B cell (primary cell): ENCODE results near the gene CDH16. TPM values are rescaled to one million over a fixed set of nuclear protein-coding genes. Genes with fewer than 3 reads are reported as not detected.
A peak's percentile ranks its signal among the peaks of the same experiment; 100 is the strongest.

Experiments used
- ATAC-seq: fragments of 200-7000 bp; cut with Tn5 transposase; one replicate; pipeline ENCODE4 v1.10.0; 2021; ENCODE audit warnings: low read depth, mild to moderate bottlenecking, moderate number of reproducible peaks, moderate library complexity
- CTCF ChIA-PET: fragments of 350-600 bp; sonication (Branson Sonifier 250); formaldehyde crosslinking; loops from one replicate; lab custom pipeline; 2021; ENCODE audit warnings: antibody characterized with exemption, inconsistent platforms; lab: Charles Lee
- POLR2A ChIA-PET: fragments of 350-600 bp; sonication (Branson Sonifier 250); formaldehyde crosslinking; loops from one replicate; lab custom pipeline; 2021; ENCODE audit warnings: antibody characterized with exemption; lab: Charles Lee
- DNase-seq: peaks from one replicate; pipeline ENCODE4 v3.0.0; 2013
- H2AFZ ChIP-seq: 2 replicates; pipeline ENCODE4 v1.6.1; 2012; ENCODE audit warnings: mild to moderate bottlenecking, low read depth, low read length; ENCODE audit not compliant: insufficient read depth, poor library complexity, severe bottlenecking
- H3K27ac ChIP-seq, 2 donors: 1 replicate in 1 of 2; 2 replicates in 1 of 2; pipeline ENCODE4 v1.5.1; 2012 to 2013; ENCODE audit warnings: low read length in 2 of 2, mild to moderate bottlenecking in 2 of 2, moderate library complexity in 1 of 2
- H3K27me3 ChIP-seq, 4 experiments: fragments of 200-600 bp in 1 of 4; sonication (generic) in 1 of 4; replicated peaks in 1 of 4; 1 replicate in 2 of 4; 2 replicates in 2 of 4; pipeline versions ENCODE4 v1.6.1 to v1.7.0; 2013 to 2016; ENCODE audit warnings: low read length in 3 of 4, mild to moderate bottlenecking in 2 of 4, mixed read lengths in 1 of 4, moderate library complexity in 1 of 4; ENCODE audit not compliant: insufficient read depth in 4 of 4, control insufficient read depth in 3 of 4; ENCODE audit errors: control extremely low read depth in 1 of 4
- H3K36me3 ChIP-seq, 2 experiments: replicated peaks in 1 of 2; 1 replicate in 1 of 2; 2 replicates in 1 of 2; pipeline versions ENCODE4 v1.6.1 to v1.7.1; 2013; ENCODE audit warnings: low read length in 1 of 2; ENCODE audit not compliant: insufficient read depth in 2 of 2, control insufficient read depth in 1 of 2; ENCODE audit errors: control extremely low read depth in 1 of 2, extremely low read depth in 1 of 2
- H3K4me1 ChIP-seq, 2 donors: fragments of 200-600 bp in 1 of 2; sonication (generic) in 1 of 2; 1 replicate in 1 of 2; 2 replicates in 1 of 2; pipeline versions ENCODE4 v1.5.1 to v1.6.1; 2013 to 2017; ENCODE audit warnings: low read length in 2 of 2; ENCODE audit not compliant: control insufficient read depth in 2 of 2, insufficient read depth in 2 of 2
- H3K4me2 ChIP-seq: replicated peaks from 2 replicates; pipeline ENCODE3; 2012; ENCODE audit warnings: mild to moderate bottlenecking, low read depth, low read length; ENCODE audit not compliant: poor library complexity, severe bottlenecking
- H3K4me3 ChIP-seq, 5 experiments: fragments of 200-600 bp in 1 of 5; sonication (generic) in 1 of 5; 1 replicate in 3 of 5; 2 replicates in 2 of 5; pipeline versions ENCODE4 v1.5.1 to v1.7.0; 2011 to 2016; ENCODE audit warnings: low read length in 4 of 5, mild to moderate bottlenecking in 4 of 5, low read depth in 2 of 5, control low read depth in 1 of 5, moderate library complexity in 1 of 5; ENCODE audit not compliant: insufficient read depth in 1 of 5; ENCODE audit errors: control extremely low read depth in 1 of 5, extremely low read depth in 1 of 5
- H3K79me2 ChIP-seq: fragments of 200-600 bp; sonication (generic); one replicate; pipeline ENCODE4 v1.6.0; 2016; ENCODE audit warnings: low read length; ENCODE audit not compliant: control insufficient read depth, insufficient read depth
- H3K9ac ChIP-seq: fragments of 200-600 bp; sonication (generic); 2 replicates; pipeline ENCODE4 v1.6.1; 2017; ENCODE audit warnings: mild to moderate bottlenecking, low read length, moderate library complexity
- H3K9me3 ChIP-seq, 3 donors: one replicate each; pipeline versions ENCODE4 v1.6.1 to v1.7.1; 2013; ENCODE audit warnings: low read length in 2 of 3; ENCODE audit not compliant: control insufficient read depth in 2 of 3, insufficient read depth in 1 of 3; ENCODE audit errors: control extremely low read depth in 1 of 3
- H4K20me1 ChIP-seq: 2 replicates; pipeline ENCODE4 v1.6.0; 2012; ENCODE audit warnings: mild to moderate bottlenecking, low read length; ENCODE audit not compliant: insufficient read depth, control insufficient read depth, poor library complexity, severe bottlenecking
- H3K27ac Mint-ChIP-seq: one replicate; pipeline ENCODE4 v1.8.0; 2021; ENCODE audit warnings: mixed read lengths
- H3K27me3 Mint-ChIP-seq: one replicate; pipeline ENCODE4 v1.8.0; 2021; ENCODE audit warnings: mixed read lengths
- H3K4me1 Mint-ChIP-seq: one replicate; pipeline ENCODE4 v1.8.0; 2021; ENCODE audit warnings: mixed read lengths
- H3K4me3 Mint-ChIP-seq: one replicate; pipeline ENCODE4 v1.8.0; 2021; ENCODE audit warnings: mixed read lengths
- H3K9me3 Mint-ChIP-seq: one replicate; pipeline ENCODE4 v1.8.0; 2022; ENCODE audit warnings: mixed read lengths; ENCODE audit not compliant: insufficient read depth
- EZH2 ChIP-seq: IDR thresholded peaks from 2 replicates; pipeline ENCODE4 v1.6.1; 2012; ENCODE audit warnings: borderline replicate concordance, low read depth, mild to moderate bottlenecking, moderate library complexity, low read length; ENCODE audit not compliant: insufficient read depth, poor library complexity, severe bottlenecking
- WGBS: methylation state at CpG from one replicate; pipeline ENCODE4 v1.1.5; 2013; ENCODE audit warnings: missing lambda C conversion rate; ENCODE audit not compliant: insufficient coverage; 5-methylcytosine and 5-hydroxymethylcytosine counted together
- intact Hi-C: fragments of 100-400 bp; cut with micrococcal nuclease; formaldehyde crosslinking; loops from one replicate; pipeline ENCODE4 v1.10.0; 2022
- polyA plus RNA-seq: library from polyadenylated mRNA; depleted of rRNA; stranded (reverse); fragments of >200 nt; gene quantifications from 2 replicates; pipeline ENCODE4 v1.2.3, GENCODE V29; 2012
- total RNA-seq, 2 donors: library from RNA; stranded (reverse); fragments of 120-200 nt in 1 of 2; gene quantifications; 1 replicate in 1 of 2; 2 replicates in 1 of 2; pipeline versions ENCODE4 v1.2.3 to v1.2.4, GENCODE V29; 2013 to 2022
- TF ChIP-seq, protein P1 (sequence below): fragments of 200-600 bp; IDR thresholded peaks from one replicate; pipeline ENCODE4 v1.8.0; 2022; ENCODE audit warnings: antibody characterized with exemption, mild to moderate bottlenecking

CDH16 gene
- total and polyA plus RNA-seq, 2 donors (not counting 1 experiment from before 2014, with no cell fraction given): not detected

- no peak overlapping the region for H3K4me2 ChIP-seq
- ATAC-seq: peak; percentile 54
These were observed 23.6 kb downstream of the CDH16 start for GRCh38 chr16:66894948-66895688.

More at GRCh38 chr16:66894948-66895688, 23.6 kb downstream of the CDH16 start:
- POLR2A ChIA-PET: no interaction called here
- 53% methylated on average over 10 of the region's 11 CpGs for WGBS
- CTCF ChIA-PET: interaction anchor here (0.7 to 2.5 kb wide), 8 partner anchors 11 to 260 kb away, joined by 3 to 8 read pairs (median 3); partner anchors contain the start of genes CDH16 and PDP2
- no peaks in the 10 kb centered on the region for H3K9me3 Mint-ChIP-seq
- no peak for TF ChIP-seq EZH2
- TF ChIP-seq, protein P1, sequence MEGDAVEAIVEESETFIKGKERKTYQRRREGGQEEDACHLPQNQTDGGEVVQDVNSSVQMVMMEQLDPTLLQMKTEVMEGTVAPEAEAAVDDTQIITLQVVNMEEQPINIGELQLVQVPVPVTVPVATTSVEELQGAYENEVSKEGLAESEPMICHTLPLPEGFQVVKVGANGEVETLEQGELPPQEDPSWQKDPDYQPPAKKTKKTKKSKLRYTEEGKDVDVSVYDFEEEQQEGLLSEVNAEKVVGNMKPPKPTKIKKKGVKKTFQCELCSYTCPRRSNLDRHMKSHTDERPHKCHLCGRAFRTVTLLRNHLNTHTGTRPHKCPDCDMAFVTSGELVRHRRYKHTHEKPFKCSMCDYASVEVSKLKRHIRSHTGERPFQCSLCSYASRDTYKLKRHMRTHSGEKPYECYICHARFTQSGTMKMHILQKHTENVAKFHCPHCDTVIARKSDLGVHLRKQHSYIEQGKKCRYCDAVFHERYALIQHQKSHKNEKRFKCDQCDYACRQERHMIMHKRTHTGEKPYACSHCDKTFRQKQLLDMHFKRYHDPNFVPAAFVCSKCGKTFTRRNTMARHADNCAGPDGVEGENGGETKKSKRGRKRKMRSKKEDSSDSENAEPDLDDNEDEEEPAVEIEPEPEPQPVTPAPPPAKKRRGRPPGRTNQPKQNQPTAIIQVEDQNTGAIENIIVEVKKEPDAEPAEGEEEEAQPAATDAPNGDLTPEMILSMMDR: peak; percentile 53
- H4K20me1 ChIP-seq: no peaks in the 10 kb centered on the region
- intact Hi-C loops: loop anchor here (1.0 kb wide), 1 partner anchor 59 kb away; no protein-coding TSS in a partner anchor
- H3K9ac ChIP-seq: no peak overlapping the region
- H3K79me2 ChIP-seq: no peaks in the 10 kb centered on the region
- H3K27ac Mint-ChIP-seq: no peak overlapping the region
- H3K27me3 ChIP-seq: peaks cover 0 to under 1% (median 0%) of the 10 kb centered on the region in 4 experiments
- H3K27ac ChIP-seq: no peak overlapping the region
- no peak overlapping the region for H2AFZ ChIP-seq
- H3K27me3 Mint-ChIP-seq: no peaks in the 10 kb centered on the region
- no peak overlapping the region for H3K4me3 Mint-ChIP-seq
- H3K4me1 ChIP-seq: peaks cover 0 to 3% of the 10 kb centered on the region in 2 donors
- H3K9me3 ChIP-seq: no peaks in the 10 kb centered on the region
- H3K4me3 ChIP-seq: no peak overlapping the region
- DNase-seq: peak; percentile 63
- H3K36me3 ChIP-seq: no peaks in the 10 kb centered on the region
- H3K4me1 Mint-ChIP-seq: no peaks in the 10 kb centered on the region
